GM21529 (cell line): ENCODE measurements around the gene MRPL16.
"Not testable (repeated sequence)": the region's sequence is repeated elsewhere in the genome, so short reads cannot be mapped to it uniquely, and the experiment has no call there.

Experiments
- ATAC-seq: cut with Tn5 transposase; IDR thresholded peaks from one replicate; pipeline ENCODE4 v1.9.1; 2021; ENCODE audit not compliant: unreplicated experiment

The MRPL16 gene

DNA sequence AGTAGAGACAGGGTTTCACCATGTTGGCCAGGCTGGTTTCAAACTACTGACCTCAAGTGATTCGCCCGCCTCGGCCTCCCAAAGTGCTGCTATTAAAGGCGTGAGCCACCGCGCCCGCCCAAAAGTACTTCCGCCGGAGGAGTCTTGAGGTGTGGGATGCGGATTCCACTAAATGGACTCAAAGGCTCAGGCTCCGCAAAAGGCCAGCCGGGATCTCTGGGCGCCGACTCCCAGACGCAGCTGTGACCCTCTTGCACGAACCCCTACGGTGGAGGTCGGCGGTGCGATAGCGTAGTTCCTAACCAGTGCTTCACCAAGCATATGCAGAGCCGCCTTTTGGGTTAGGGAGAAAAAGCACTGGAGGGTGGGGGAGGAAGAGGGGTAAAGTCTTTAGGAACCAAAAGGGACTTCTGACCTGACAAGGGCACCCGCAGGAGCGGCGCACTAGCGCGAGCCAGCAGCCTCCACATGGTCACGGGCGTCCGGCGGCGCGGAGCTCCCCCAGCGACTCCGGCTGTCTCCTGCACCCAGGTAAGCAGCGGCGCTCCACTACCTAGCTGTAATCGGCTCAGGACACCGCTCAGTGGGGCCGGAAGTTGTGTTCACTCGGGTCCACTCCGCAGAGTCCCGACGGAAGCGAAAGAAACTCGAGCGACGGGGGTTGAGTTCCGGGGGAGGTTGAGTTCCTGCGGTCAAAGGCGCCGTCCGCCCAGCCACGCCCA lies at the start of gene MRPL16:
Gene MRPL16 (minus strand): TSS at position 590 of the 722 bp plus-strand sequence. CDS start 120 bp downstream, at position 470.
- ATAC-seq = peak; percentile 95

DNA sequence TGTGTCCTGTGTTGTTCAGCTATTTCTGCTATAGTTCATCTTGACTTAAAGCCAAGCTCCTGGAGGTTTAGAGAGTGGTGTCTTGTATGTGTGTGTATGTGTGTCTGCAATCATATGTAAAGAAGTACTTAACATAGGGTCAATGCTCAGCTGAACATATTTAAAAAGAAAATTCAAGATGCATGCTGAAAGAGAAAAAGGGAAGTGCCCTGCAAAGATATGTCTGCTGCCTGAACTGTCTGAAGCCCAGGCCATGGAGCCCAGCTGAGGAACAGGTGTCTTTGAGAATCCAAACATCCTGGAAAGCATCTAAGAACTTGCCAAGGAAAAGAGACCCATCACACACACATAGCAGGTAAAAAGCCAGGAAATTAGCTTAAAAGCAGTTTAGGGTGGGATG lies 49.1 kb upstream of the MRPL16 start:
- no peak for ATAC-seq

DNA sequence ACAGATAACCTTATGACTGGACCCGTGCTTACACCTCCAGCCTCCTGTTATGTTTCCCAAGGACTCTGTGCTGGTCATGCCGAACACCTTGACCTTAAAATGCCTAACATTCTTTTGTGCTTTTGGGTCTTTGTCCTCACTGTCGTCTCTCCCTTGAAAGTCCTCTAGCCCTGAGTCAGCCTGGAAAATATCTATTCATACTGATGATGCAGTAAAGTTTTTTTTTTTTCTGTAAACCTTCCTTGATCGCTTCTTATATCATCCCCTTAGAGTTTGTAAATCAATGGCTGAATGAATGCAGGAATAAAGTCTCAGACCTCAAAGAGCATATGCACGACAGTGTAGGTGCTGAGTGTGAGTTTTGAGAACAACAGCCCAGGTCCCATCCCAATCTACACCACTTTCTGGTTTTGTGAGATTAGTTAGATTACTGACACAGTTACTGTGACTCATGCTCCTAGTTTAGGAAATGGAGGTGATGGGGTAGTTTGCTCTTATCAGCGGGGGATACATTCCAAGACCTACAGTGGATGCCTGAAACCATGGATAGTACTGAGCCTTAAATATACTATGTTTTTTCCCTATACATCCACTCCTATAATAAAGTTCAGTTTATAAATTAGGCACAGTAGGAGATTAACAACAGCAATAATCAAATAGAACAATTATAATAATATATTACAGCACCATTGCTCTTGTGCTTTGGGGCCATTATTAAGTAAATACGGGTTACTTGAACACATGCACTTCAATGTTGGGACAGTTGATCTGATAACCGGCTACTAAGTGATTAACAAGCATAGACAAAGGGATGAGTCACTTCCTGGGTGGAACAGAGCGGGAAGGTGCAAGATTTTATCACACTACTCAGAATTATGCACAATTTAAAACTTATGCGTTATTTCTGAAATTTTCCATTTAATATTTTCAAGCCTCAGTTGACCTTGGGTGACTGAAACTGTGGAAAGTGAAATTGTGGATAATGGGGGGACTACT lies 47.2 kb upstream of the MRPL16 start:
- ATAC-seq = no peak

DNA sequence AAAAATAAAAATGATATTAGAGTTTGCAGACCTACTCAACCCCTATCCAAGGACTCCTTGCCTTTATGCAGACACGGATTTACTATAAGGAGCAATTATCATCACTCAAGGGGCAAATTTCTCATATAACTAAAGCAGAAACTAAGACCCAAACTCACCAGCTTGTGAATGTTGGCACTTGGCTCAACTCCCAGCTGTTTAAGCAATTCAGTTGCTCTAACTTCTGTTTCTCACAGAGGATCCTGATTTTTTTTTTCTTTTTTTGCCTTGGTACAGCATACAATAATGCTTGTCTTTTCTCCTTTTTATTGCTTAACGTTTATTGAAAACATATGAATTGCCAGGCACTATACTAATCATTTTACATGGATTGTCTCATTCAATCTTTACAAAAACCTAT lies 44.3 kb upstream of the MRPL16 start:
- ATAC-seq = no peak

DNA sequence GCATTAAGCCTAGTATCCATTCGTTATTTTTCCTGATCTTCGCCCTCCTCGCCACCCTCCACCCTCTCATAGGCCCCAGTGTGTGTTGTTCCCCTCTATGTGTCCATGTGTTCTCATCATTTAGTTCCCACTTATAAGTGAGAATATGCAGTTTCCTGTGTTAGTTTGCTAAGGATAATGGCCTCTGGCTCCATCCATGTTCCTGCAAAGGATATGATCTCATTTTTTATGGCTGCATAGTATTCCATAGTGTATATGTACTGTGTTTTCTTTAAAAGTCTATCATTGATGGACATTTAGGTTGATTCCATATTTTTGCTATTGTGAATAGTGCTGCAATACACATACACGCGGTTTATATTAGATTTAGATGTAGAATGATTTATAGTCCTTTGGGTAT lies 40.8 kb upstream of the MRPL16 start:
- ATAC-seq = not testable (repeated sequence)

DNA sequence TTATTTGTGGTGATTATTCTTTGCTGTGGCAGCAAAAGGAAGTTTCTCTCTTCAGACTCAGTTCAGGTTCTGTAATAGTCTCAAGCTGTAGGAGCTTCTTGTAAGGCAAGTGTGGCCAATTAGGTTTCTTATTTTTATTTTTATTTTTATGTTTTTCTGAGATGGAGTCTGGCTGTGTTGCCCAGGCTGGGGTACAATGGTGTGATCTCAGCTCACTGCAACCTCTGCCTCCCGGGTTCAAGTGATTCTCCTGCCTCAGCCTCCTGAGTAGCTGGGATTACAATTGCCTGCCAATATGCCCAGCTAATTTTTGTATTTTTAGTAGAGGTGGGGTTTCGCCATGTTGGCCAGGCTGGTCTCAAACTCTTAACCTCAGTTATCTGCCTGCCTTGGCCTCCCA lies 39.0 kb upstream of the MRPL16 start:
- not testable (repeated sequence) for ATAC-seq

DNA sequence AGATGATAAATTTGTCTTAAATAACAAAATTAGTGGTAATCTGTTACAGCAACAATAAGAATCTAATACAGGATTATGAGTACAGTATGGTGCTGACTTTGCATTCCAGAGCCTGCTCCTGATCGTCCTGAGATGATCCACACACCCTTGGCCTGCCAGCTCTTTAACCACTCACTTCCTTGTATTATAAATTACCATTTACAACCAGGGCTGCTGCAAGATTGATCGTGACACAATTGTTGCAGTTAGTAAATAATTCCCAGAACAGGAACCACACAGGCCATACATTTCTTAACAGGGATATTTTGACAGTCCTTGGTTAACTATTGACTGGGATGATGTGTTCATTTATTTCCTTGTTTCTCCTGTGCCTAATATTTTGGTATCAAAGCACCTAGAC lies 38.6 kb upstream of the MRPL16 start:
- ATAC-seq = no peak

DNA sequence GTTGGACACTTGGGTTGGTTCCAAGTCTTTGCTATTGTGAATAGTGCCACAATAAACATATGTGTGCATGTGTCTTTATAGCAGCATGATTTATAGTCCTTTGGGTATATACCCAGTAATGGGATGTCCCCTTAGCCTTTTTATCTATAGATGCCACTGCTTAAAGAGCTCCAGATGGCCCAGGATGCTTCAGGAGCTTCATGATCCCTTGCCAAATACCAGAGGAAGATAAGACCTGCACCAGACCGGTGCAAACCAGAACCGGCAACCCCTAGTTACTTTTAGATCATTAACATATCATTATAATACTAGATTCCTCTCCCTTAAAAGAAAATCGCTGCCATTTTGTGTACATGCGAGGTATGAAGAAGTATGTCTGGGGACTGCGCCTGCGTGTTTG lies 37.9 kb upstream of the MRPL16 start:
- ATAC-seq = not testable (repeated sequence)

DNA sequence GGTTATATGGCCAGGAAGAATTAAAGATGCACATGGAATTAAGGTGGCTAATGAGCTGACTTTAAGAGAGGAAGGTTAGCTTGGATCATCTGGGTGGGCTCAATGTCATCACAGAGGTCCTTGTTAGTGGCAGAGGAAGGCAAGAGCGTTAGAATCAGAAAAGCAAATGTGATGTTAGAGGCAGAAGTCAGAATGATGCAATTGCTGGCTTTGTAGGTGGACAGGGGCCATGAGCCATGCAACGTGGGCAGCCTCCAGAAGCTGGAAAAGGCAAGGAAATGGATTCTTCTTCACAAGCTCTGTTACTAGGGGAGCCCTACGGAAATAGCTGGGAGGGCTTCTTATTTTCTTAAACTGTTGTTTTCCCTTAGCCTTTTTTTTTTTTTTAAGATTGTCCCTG lies 37.0 kb upstream of the MRPL16 start:
- ATAC-seq = no peak

DNA sequence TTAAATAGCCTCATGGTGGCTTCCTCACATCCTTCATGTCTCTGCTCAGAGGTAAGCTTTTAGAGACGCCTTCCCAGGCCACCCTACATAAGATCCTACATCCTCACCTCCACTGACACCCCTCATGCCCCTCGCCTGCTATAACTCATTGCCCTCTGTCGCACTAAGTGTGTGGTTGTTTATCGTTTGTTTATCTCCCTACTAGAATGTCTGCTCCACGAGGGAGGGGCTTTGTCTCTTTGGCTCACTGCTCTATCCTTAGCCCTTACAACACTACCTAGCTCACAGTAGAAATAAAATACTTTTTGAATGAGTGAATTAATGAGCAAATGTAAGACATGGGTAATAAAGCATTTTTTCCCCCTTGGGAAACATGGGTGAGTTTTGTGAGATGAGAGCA lies 36.0 kb upstream of the MRPL16 start:
- ATAC-seq = no peak

DNA sequence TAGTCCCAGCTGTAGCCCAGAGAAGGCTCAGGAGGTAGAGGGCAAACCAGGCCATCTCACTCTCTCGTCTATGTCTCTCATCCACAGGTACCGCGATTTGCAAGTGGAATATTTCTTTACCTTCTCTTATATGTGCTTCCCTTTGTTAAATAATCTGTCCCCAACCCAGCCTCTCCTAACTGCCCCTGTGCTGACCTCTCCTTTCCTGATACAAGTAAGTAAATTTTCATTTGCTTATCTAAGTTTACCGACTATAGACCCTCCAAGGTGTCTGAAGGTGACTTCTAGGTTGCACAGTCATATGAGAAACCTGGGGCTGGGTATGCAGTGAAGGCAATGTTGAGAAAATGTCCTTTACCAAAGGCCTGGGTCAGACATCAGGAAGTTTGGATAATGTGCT lies 34.8 kb upstream of the MRPL16 start, which contains the start of gene CBLIF:
Gene CBLIF (minus strand): TSS at position 101 of the 400 bp plus-strand sequence. CDS start 46 bp downstream, at position 55.
- no peak for ATAC-seq

DNA sequence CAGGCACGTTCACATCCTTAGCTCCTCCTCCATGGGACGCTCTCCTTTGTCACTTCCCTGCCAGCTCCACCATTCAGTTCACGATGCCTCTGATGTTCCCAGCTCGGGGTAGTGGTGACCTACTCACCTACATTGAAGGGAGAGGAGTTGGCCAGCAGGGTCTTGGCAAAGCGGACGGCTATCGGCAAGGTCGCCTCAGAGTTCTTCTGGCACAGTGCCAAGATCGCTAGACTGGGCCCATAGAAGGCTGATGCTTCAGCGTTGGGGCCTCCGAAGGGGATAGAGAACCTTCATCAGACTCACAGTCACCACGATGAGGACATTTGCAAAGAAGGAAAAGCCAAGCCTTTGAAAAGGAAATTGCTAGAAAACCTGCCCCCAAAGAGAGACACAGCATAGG lies 31.7 kb upstream of the MRPL16 start:
- ATAC-seq = no peak

DNA sequence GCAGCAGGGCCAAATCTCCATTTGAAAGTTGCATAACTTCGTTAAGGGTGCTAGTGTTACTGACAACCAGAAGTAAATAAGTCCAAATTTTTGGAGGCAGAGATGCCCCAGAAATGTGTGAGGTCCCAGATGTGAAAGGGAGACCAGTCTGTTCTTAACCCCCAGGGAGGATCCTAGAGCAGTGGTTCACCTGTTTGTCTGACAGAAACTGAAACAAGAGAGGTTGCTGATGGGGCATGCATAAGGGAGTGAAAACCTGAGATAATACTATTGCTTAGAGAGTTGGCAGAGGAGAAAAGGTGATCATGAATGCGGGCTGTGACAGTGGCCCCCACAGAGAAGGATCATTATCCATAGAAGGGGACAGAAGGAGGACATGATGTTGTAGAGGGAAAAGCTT lies 30.9 kb upstream of the MRPL16 start:
- peak; percentile 64 for ATAC-seq

DNA sequence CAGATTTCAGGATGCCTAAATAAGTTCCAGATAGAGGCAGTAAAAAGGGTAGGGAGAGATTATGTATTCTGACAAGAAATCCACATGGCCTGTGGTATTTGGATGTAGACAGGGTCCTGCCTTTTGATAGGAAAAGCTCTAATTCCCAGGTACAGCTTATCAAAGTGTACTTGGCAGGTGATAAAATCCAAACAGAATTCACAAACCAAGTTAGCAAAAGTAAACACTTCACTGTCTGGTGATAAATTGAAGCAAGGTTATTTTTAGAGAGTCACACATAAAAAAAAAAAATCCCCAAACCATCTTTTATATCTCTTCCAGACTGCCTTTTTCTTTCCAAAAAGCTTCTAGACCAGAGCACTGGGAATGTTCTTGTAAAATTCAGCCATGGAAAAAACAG lies 29.0 kb upstream of the MRPL16 start:
- no peak for ATAC-seq

DNA sequence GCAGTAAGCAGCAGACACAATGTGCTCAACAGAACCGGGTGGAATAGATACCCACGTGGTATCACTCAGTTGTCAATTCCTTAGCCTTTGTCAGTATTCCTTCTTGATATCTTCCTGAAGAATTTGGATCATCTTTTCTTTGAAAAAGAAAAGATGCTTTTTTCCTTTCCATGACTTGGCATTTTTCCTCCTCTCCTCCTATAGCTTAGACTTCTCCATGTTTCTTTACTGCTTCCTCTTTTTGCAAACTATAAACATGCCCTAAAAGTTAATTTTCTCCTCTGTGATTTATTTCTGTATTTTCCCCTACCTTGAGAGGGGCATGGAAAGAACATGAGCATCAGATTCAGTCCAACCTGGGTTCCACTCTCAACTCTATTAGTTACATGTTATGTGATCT lies 23.0 kb upstream of the MRPL16 start:
- no peak for ATAC-seq

DNA sequence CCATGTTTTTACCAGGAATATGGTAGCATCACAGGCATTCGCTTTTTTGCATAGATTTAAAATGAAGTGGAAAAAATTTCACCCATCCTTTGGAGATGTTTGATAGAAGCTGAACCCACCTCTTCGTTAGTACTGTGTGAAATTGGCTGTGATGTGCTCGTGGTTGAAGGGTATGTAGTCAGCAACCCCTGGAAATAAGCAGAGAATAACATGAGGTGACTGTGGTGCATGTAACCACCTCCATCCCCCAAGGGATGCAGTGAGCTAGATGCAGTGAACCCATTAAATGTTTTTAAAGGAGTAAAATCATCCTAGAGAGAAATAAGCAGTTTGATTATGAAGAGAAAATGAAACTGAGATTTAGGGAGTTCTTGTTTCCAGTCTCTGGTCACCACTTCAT lies 18.8 kb upstream of the MRPL16 start:
- no peak for ATAC-seq

DNA sequence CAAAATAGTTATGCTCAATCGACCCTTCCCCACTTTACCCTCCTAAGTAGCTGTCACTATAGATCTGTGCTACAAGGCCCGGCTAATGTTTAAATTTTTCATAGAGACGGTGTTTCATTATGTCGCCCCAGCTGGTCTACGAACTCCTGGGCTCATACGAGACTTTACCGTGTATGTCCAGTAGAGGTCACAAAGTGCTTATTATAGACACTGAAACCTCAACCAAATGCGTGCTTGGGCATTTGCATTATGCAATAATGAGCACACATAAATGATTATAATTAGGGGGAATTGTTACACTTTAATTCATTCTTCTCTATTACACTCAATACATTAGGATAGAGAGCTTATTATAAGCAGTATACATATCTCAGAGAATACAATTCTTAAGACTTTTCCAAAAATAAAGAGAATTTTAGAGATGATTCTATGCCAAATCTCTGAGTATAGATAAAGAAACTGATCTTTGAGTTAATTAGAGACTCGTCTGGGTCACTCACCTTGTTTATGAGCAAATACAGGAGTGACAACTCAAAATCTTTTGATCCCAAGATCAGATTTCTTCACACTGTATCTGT lies 12.5 kb upstream of the MRPL16 start:
- peak; percentile 97 for ATAC-seq

DNA sequence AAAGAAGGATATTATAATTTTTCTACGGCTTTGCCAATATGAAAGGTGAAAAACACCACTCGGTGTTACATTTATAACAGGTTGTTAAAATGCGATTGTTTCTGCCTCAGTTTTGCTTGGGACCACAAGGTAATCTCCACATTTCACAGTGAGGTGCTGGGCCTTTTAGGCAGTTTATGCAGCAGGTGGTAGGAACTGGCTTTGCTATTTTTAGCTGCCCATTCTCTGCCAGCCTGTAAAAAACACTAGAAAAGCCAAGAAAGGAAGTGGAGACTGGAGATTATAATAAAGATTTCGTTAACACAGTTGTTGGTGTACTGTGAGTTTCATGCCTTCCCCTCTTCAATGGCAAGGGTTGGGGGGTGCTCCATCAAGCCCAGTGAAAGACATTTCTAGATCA lies 8.0 kb upstream of the MRPL16 start:
- ATAC-seq = no peak

DNA sequence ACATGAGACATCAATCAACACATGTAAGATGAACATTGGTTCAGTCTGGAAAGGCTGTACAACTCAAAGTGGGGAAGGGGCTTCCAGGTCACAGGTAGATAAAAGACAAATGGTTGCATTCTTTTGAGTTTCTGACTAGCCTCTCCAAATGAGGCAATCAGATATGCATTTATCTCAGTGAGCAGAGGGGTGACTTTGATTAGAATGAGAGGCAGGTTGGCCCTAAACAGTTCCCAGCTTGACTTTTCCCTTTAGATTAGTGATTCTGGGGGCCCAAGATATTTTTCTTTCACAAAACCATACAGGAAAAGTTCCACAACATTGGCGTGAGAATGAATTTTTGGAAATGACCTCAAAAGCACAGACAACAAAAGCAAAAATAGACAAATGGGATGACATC lies 5.9 kb upstream of the MRPL16 start:
- ATAC-seq = not testable (repeated sequence)

DNA sequence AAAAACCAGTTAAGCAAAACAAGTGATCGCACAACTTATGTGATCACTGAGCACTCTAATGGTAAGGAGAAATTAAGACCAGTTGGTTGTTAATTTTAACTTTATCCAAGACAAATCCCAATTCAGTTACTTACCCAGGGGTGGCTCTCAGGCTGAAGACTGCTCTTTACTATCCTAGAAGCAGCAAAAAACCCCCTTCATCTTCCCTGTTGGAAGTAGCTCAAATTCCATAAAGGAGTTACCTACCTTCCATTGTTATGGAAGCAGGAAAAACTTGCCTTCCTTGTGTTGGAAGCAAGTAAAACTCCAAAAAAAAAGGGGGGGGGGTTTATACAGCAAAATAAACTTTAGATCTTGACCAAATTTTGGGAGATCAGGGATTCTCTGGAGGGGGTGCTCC lies 5.2 kb upstream of the MRPL16 start:
- no peak for ATAC-seq

DNA sequence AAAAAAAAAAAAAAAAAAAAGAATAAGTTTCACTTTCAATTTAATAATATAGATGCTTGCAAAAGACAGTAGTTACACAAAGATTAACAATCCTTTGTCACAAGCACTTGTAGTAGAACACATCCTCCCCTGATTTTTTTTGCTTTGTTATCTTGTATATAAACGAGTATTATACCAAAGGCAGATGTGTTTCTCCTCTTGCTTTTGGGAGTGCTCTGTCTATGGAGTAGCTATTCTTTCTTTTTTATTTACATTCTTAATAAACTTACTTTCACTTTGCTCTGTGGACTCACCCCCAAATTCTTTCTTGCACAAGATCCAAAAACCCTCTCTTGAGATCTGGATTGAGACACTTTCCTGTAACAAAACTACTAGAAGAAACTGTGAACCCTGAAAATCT lies 3.4 kb upstream of the MRPL16 start:
- no peak for ATAC-seq

DNA sequence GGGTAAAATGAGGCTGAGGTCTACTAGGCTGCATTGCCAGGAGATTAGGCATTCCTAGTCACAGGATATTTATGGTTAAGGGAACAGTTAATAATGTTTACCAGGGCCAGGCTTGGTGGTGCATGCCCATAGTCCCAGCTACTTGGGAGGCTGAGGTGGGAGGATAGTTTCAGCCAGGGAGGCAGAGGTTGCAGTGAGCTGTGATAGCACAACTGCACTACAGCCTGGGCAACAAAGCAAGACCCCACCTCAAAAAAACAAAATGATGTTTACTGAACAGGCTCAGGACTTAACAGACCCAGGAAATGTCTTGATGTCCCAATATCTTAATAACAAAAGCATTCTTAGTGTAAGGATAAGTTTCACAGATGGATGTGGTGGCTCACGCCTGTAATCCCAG lies 2.8 kb upstream of the MRPL16 start:
- no peak for ATAC-seq
